ENCODE measurements around the gene KANSL1. TPM values are rescaled to one million over a fixed set of nuclear protein-coding genes. Genes with fewer than 3 reads are reported as not detected.
A peak's percentile ranks its signal among the peaks of the same experiment; 100 is the strongest.

KANSL1 gene
- total RNA-seq, 1 donor from 2014 or later, result 136 TPM

GRCh38 chr17:46129302-46129701 lies 63.9 kb downstream of the KANSL1 start:
- H4K20me1 ChIP-seq (ENCODE audit: low read depth), result peaks cover 97% of the 10 kb centered on the region
- peaks cover 2% of the 10 kb centered on the region for H3K27me3 Mint-ChIP-seq (ENCODE audit: insufficient read depth, low read depth)
- peaks cover 36% of the 10 kb centered on the region for H3K36me3 Mint-ChIP-seq

GRCh38 chr17:46128453-46128852 lies 64.8 kb downstream of the KANSL1 start:
- H4K20me1 ChIP-seq (ENCODE audit: low read depth), result peaks cover 98% of the 10 kb centered on the region

More at GRCh38 chr17:46129302-46129701, 63.9 kb downstream of the KANSL1 start:
- Histone ChIP-seq H3K9ac (no peak overlapping the region), H3K9me3 (ENCODE audit: low read depth) (no peaks in the 10 kb centered on the region), H3K4me2 (peak overlapping the region; percentile 31), H3K27ac (no peak overlapping the region), H3K27me3 (no peaks in the 10 kb centered on the region), H3K36me3 (no peaks in the 10 kb centered on the region), H2AFZ (replicated peaks) (no peak overlapping the region), H3K4me1 (peaks cover 44% of the 10 kb centered on the region), H3K4me3 (no peak overlapping the region), H3F3A (ENCODE audit: low read depth) (peaks cover 19% of the 10 kb centered on the region), H3K79me2 (ENCODE audit: low read depth) (peaks cover 99% of the 10 kb centered on the region)
- H3K4me3 Mint-ChIP-seq, result no peak overlapping the region
- DNase-seq (ENCODE audit: low spot score), result no peak
- peaks cover 12% of the 10 kb centered on the region for H3K9me3 Mint-ChIP-seq
- TF ChIP-seq EZH2phosphoT487 (IDR thresholded peaks at IDR 0.05) (no peak), CTCF (IDR thresholded peaks at IDR 0.05) (no peak), EZH2 (IDR thresholded peaks at IDR 0.05) (no peak)
- no peak overlapping the region for H3K27ac Mint-ChIP-seq
- H3K4me1 Mint-ChIP-seq, result peaks cover 30% of the 10 kb centered on the region

DNA sequence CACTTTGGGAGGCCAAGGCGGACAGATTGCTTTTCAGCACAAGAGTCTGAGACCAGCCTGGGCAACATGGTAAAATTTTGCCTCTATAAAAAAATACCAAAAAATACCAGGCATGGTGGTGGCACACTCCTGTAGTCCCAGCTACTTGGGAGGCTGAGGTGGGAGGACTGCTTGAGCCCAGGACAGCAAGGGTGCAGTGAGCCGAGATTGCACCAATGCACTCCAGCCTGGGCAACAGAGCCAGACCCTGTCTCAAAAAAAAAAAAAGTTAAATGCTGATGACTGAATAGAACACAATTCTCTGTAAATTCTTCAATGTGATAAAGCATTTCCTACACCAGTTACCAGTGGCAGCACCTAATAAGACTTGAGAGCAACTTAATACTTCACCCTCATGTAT lies 65.7 kb downstream of the KANSL1 start:
- peaks cover 2% of the 10 kb centered on the region for H3K27me3 Mint-ChIP-seq (ENCODE audit: insufficient read depth, low read depth)
- H3K27ac Mint-ChIP-seq, result peak overlapping the region; percentile 25
- H3K79me2 ChIP-seq (ENCODE audit: low read depth), result peaks cover 99% of the 10 kb centered on the region
- peaks cover 57% of the 10 kb centered on the region for H3K4me1 ChIP-seq
- no peak overlapping the region for H3K9ac ChIP-seq
- H3K4me3 ChIP-seq, result no peak overlapping the region
- peaks cover 30% of the 10 kb centered on the region for H3K36me3 Mint-ChIP-seq
- H3K9me3 Mint-ChIP-seq, result no peaks in the 10 kb centered on the region
- H3K9me3 ChIP-seq (ENCODE audit: low read depth), result no peaks in the 10 kb centered on the region
- H3K4me2 ChIP-seq, result no peak overlapping the region
- TF ChIP-seq CTCF (IDR thresholded peaks at IDR 0.05), result no peak
- TF ChIP-seq EZH2phosphoT487 (IDR thresholded peaks at IDR 0.05), result no peak
- H3K4me3 Mint-ChIP-seq, result no peak overlapping the region
- peaks cover 34% of the 10 kb centered on the region for H3K4me1 Mint-ChIP-seq
- no peaks in the 10 kb centered on the region for H3K27me3 ChIP-seq
- no peak overlapping the region for H2AFZ ChIP-seq (replicated peaks)
- H4K20me1 ChIP-seq (ENCODE audit: low read depth), result peaks cover 98% of the 10 kb centered on the region
- H3K36me3 ChIP-seq, result no peaks in the 10 kb centered on the region
- H3F3A ChIP-seq (ENCODE audit: low read depth), result peaks cover 14% of the 10 kb centered on the region
- no peak overlapping the region for H3K27ac ChIP-seq
- no peak for DNase-seq (ENCODE audit: low spot score)

More at GRCh38 chr17:46128453-46128852, 64.8 kb downstream of the KANSL1 start:
- Histone ChIP-seq H3K4me1 (peaks cover 49% of the 10 kb centered on the region), H3K79me2 (ENCODE audit: low read depth) (peaks cover 99% of the 10 kb centered on the region), H3K27ac (no peak overlapping the region), H3K4me3 (no peak overlapping the region), H3K9ac (no peak overlapping the region), H3F3A (ENCODE audit: low read depth) (peaks cover 17% of the 10 kb centered on the region), H3K9me3 (ENCODE audit: low read depth) (no peaks in the 10 kb centered on the region), H2AFZ (replicated peaks) (no peak overlapping the region), H3K27me3 (no peaks in the 10 kb centered on the region), H3K4me2 (no peak overlapping the region), H3K36me3 (no peaks in the 10 kb centered on the region)
- peaks cover 37% of the 10 kb centered on the region for H3K36me3 Mint-ChIP-seq
- no peak overlapping the region for H3K4me3 Mint-ChIP-seq
- peak overlapping the region; percentile 35 for H3K27ac Mint-ChIP-seq
- no peak for DNase-seq (ENCODE audit: low spot score)
- H3K27me3 Mint-ChIP-seq (ENCODE audit: insufficient read depth, low read depth), result peaks cover 2% of the 10 kb centered on the region
- peaks cover 7% of the 10 kb centered on the region for H3K9me3 Mint-ChIP-seq
- no peak for TF ChIP-seq CTCF (IDR thresholded peaks at IDR 0.05)
- no peak for TF ChIP-seq EZH2phosphoT487 (IDR thresholded peaks at IDR 0.05)
- no peak for TF ChIP-seq EZH2 (IDR thresholded peaks at IDR 0.05)
- peaks cover 32% of the 10 kb centered on the region for H3K4me1 Mint-ChIP-seq
